BE2C (cell line): ENCODE data around the gene DNMBP.

Experiments
- DNase-seq: peaks from one replicate; pipeline ENCODE4 v3.0.0-alpha.2; 2020
- H3K27me3 ChIP-seq: fragments of 250-450 bp; sonication (Bioruptor Pico); 2 replicates; pipeline ENCODE4 v1.5.1; 2020; ENCODE audit warnings: mild to moderate bottlenecking
- H3K36me3 ChIP-seq: fragments of 250-450 bp; sonication (Bioruptor Pico); 2 replicates; pipeline ENCODE4 v1.5.1; 2020; ENCODE audit warnings: mild to moderate bottlenecking
- H3K4me1 ChIP-seq: fragments of 250-450 bp; sonication (Bioruptor Pico); 2 replicates; pipeline ENCODE4 v1.5.1; 2020
- H3K4me3 ChIP-seq: 2 replicates; pipeline ENCODE4 v1.5.1; 2011; ENCODE audit warnings: low read depth, low read length
- H3K9me3 ChIP-seq: fragments of 250-450 bp; sonication (Bioruptor Pico); 2 replicates; pipeline ENCODE4 v1.5.1; 2020
- TF ChIP-seq, protein P1 (sequence below): IDR thresholded peaks from 2 replicates; pipeline ENCODE4 v1.5.1; 2012; ENCODE audit warnings: mild to moderate bottlenecking, low read depth, low read length

Gene DNMBP

GRCh38 chr10:100009283-100009792 is 409 bp downstream of the DNMBP start:
- peak overlapping the region; percentile 81 for H3K4me3 ChIP-seq
- peaks cover 8% of the 10 kb centered on the region for H3K4me1 ChIP-seq
- H3K36me3 ChIP-seq, result no peaks in the 10 kb centered on the region
- H3K27me3 ChIP-seq, result no peaks in the 10 kb centered on the region
- TF ChIP-seq, protein P1, sequence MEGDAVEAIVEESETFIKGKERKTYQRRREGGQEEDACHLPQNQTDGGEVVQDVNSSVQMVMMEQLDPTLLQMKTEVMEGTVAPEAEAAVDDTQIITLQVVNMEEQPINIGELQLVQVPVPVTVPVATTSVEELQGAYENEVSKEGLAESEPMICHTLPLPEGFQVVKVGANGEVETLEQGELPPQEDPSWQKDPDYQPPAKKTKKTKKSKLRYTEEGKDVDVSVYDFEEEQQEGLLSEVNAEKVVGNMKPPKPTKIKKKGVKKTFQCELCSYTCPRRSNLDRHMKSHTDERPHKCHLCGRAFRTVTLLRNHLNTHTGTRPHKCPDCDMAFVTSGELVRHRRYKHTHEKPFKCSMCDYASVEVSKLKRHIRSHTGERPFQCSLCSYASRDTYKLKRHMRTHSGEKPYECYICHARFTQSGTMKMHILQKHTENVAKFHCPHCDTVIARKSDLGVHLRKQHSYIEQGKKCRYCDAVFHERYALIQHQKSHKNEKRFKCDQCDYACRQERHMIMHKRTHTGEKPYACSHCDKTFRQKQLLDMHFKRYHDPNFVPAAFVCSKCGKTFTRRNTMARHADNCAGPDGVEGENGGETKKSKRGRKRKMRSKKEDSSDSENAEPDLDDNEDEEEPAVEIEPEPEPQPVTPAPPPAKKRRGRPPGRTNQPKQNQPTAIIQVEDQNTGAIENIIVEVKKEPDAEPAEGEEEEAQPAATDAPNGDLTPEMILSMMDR, result peak; percentile 42
- H3K9me3 ChIP-seq, result no peaks in the 10 kb centered on the region
- peak; percentile 70 for DNase-seq

- Histone ChIP-seq H3K36me3 (no peaks in the 10 kb centered on the region), H3K9me3 (no peaks in the 10 kb centered on the region), H3K4me1 (peaks cover 8% of the 10 kb centered on the region), H3K4me3 (peak overlapping the region; percentile 81), H3K27me3 (no peaks in the 10 kb centered on the region)
- DNase-seq, result no peak
- TF ChIP-seq, protein P1, result no peak
Measured at GRCh38 chr10:100008708-100009282, 952 bp downstream of the DNMBP start.

DNA sequence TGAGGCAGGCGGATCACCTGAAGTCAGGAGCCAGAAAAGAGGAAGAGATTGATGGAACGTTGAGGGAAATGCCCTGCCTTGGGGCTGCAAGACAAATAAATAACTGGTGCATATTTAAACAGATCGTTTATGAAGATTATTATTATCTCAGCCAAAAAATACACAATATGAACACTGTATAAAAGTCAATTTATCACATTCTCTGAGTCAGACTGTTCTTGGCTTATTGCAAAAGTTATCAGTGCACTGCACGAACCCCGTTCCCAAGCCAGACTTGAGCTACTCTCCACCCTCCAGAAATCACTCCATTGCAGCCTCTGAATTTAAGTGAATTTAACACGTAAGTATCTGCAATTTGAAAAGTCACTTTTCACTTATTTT is 1.6 kb downstream of the DNMBP start:
- Histone ChIP-seq H3K9me3 (no peaks in the 10 kb centered on the region), H3K4me3 (peak overlapping the region; percentile 81; the same call in 1 of the 2 replicates), H3K4me1 (peaks cover 8% of the 10 kb centered on the region), H3K36me3 (no peaks in the 10 kb centered on the region), H3K27me3 (no peaks in the 10 kb centered on the region)
- TF ChIP-seq, protein P1, result no peak
- DNase-seq, result no peak

GRCh38 chr10:100007231-100008141 is 2.3 kb downstream of the DNMBP start:
- Histone ChIP-seq H3K4me1 (peaks cover 8% of the 10 kb centered on the region), H3K27me3 (no peaks in the 10 kb centered on the region), H3K36me3 (no peaks in the 10 kb centered on the region), H3K4me3 (no peak overlapping the region), H3K9me3 (no peaks in the 10 kb centered on the region)
- TF ChIP-seq, protein P1, result no peak
- no peak for DNase-seq

GRCh38 chr10:100006243-100006886 is 3.4 kb downstream of the DNMBP start:
- H3K4me3 ChIP-seq, result no peak overlapping the region
- no peaks in the 10 kb centered on the region for H3K27me3 ChIP-seq
- no peaks in the 10 kb centered on the region for H3K9me3 ChIP-seq
- TF ChIP-seq, protein P1, result no peak
- H3K36me3 ChIP-seq, result no peaks in the 10 kb centered on the region
- no peak for DNase-seq
- peaks cover 8% of the 10 kb centered on the region for H3K4me1 ChIP-seq
